ENCODE data around the gene HNRNPLL. TPM values are rescaled to one million over a fixed set of nuclear protein-coding genes. Genes with fewer than 3 reads are reported as not detected.
A peak's percentile ranks its signal among the peaks of the same experiment; 100 is the strongest.

Gene HNRNPLL
- total RNA-seq, 2 experiments from 2014 or later = 44.9 to 46.5 TPM

GRCh38 chr2:38571193-38571592 lies 31.5 kb downstream of the HNRNPLL start:
- ATAC-seq (ENCODE audit: poor library complexity) (peak; percentile 21), DNase-seq (peak in 1 of 14 experiments; percentile 20)
- H3K27ac Mint-ChIP-seq = no peak overlapping the region
- Histone ChIP-seq H3K36me3 (ENCODE audit: insufficient read depth, low read length) (peaks cover 80% of the 10 kb centered on the region), H3K9me3 (ENCODE audit: control insufficient read depth in 1 of 2, insufficient read depth in 1 of 2, low read length in 2 of 2) (no peaks in the 10 kb centered on the region), H3K27ac (ENCODE audit: low read depth in 1 of 2, low read length in 2 of 2) (no peak overlapping the region), H3K4me1 (ENCODE audit: insufficient read depth, low read length) (no peaks in the 10 kb centered on the region), H3K4me3 (ENCODE audit: low read length) (no peak overlapping the region), H3K27me3 (ENCODE audit: control insufficient read depth in 1 of 2, insufficient read depth in 2 of 2, low read length in 2 of 2) (no peaks in the 10 kb centered on the region)
- CTCF ChIA-PET = no interaction called here
- intact Hi-C loops (cut with DNase I, micrococcal nuclease) = no loop called here
- H3K4me1 Mint-ChIP-seq (ENCODE audit: low read depth) = peaks cover 5% of the 10 kb centered on the region
- no peaks in the 10 kb centered on the region for H3K9me3 Mint-ChIP-seq
- TF ChIP-seq, protein P1, sequence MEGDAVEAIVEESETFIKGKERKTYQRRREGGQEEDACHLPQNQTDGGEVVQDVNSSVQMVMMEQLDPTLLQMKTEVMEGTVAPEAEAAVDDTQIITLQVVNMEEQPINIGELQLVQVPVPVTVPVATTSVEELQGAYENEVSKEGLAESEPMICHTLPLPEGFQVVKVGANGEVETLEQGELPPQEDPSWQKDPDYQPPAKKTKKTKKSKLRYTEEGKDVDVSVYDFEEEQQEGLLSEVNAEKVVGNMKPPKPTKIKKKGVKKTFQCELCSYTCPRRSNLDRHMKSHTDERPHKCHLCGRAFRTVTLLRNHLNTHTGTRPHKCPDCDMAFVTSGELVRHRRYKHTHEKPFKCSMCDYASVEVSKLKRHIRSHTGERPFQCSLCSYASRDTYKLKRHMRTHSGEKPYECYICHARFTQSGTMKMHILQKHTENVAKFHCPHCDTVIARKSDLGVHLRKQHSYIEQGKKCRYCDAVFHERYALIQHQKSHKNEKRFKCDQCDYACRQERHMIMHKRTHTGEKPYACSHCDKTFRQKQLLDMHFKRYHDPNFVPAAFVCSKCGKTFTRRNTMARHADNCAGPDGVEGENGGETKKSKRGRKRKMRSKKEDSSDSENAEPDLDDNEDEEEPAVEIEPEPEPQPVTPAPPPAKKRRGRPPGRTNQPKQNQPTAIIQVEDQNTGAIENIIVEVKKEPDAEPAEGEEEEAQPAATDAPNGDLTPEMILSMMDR (IDR thresholded peaks at IDR 0.05) = no peak
- POLR2A ChIA-PET = interaction anchor here (0.7 to 2.0 kb wide), 2 partner anchors 180 to 794 kb away, joined by 3 to 8 read pairs; partner anchors contain the start of gene SRSF7
- H3K4me3 Mint-ChIP-seq = no peak overlapping the region
- H3K36me3 Mint-ChIP-seq (ENCODE audit: low read depth) = peaks cover 81% of the 10 kb centered on the region
- no peaks in the 10 kb centered on the region for H3K27me3 Mint-ChIP-seq

- H3K27ac Mint-ChIP-seq = no peak overlapping the region
- TF ChIP-seq, protein P1 (IDR thresholded peaks at IDR 0.05) = no peak
- no peaks in the 10 kb centered on the region for H3K27me3 ChIP-seq (ENCODE audit: control insufficient read depth in 1 of 2, insufficient read depth in 2 of 2, low read length in 2 of 2)
- H3K9me3 ChIP-seq (ENCODE audit: control insufficient read depth in 1 of 2, insufficient read depth in 1 of 2, low read length in 2 of 2) = no peaks in the 10 kb centered on the region
- H3K36me3 Mint-ChIP-seq (ENCODE audit: low read depth) = peaks cover 82% of the 10 kb centered on the region
- H3K4me3 Mint-ChIP-seq = no peak overlapping the region
- POLR2A ChIA-PET = interaction anchor here (1.1 to 3.4 kb wide), 2 partner anchors 8 to 182 kb away, joined by 3 to 14 read pairs; partner anchors contain the start of gene SRSF7
- CTCF ChIA-PET = no interaction called here
- no peak overlapping the region for H3K27ac ChIP-seq (ENCODE audit: low read depth in 1 of 2, low read length in 2 of 2)
- peaks cover 85% of the 10 kb centered on the region for H3K36me3 ChIP-seq (ENCODE audit: insufficient read depth, low read length)
- DNase-seq (no peak), ATAC-seq (ENCODE audit: poor library complexity) (no peak)
- no peaks in the 10 kb centered on the region for H3K4me1 ChIP-seq (ENCODE audit: insufficient read depth, low read length)
- no peak overlapping the region for H3K4me3 ChIP-seq (ENCODE audit: low read length)
- H3K4me1 Mint-ChIP-seq (ENCODE audit: low read depth) = peaks cover 5% of the 10 kb centered on the region
- H3K27me3 Mint-ChIP-seq = no peaks in the 10 kb centered on the region
- H3K9me3 Mint-ChIP-seq = no peaks in the 10 kb centered on the region
- intact Hi-C loops (cut with DNase I, micrococcal nuclease) = no loop called here
Observed at GRCh38 chr2:38568724-38569436, 33.8 kb downstream of the HNRNPLL start.

DNA sequence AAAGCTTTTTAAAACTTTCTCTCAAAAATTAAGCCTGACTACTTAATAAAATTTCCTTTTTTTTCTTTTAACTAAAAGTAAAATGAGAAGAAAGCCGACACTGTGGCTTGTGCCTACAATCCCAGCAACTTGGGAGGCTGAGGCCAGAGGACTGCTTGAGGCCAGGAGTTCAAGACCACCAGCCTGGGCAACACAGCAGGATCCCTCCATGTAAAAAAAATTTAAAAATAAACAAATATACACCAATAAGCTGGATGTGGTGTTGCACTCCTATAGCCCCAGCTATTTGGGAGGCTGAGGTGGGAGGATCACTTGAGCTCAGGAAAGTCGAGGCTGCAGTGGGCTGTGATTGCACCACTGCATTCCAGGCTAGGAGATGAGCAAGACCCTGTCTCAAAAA lies 37.4 kb downstream of the HNRNPLL start:
- H3K4me3 ChIP-seq (ENCODE audit: low read length) = no peak overlapping the region
- CTCF ChIA-PET = no interaction called here
- H3K4me1 Mint-ChIP-seq (ENCODE audit: low read depth) = no peaks in the 10 kb centered on the region
- no peak overlapping the region for H3K4me3 Mint-ChIP-seq
- H3K36me3 ChIP-seq (ENCODE audit: insufficient read depth, low read length) = peaks cover 70% of the 10 kb centered on the region
- no peaks in the 10 kb centered on the region for H3K4me1 ChIP-seq (ENCODE audit: insufficient read depth, low read length)
- H3K27ac Mint-ChIP-seq = no peak overlapping the region
- intact Hi-C loops (cut with DNase I, micrococcal nuclease) = no loop called here
- POLR2A ChIA-PET = interaction anchor here (0.6 to 2.6 kb wide), 3 partner anchors 38 to 186 kb away, joined by 3 to 14 read pairs (median 4); partner anchors contain the start of gene SRSF7
- peaks cover 72% of the 10 kb centered on the region for H3K36me3 Mint-ChIP-seq (ENCODE audit: low read depth)
- DNase-seq = no peak
- no peaks in the 10 kb centered on the region for H3K27me3 ChIP-seq (ENCODE audit: control insufficient read depth in 1 of 2, insufficient read depth in 2 of 2, low read length in 2 of 2)
- H3K9me3 ChIP-seq (ENCODE audit: control insufficient read depth in 1 of 2, insufficient read depth in 1 of 2, low read length in 2 of 2) = no peaks in the 10 kb centered on the region
- TF ChIP-seq, protein P1 (IDR thresholded peaks at IDR 0.05) = no peak
- ATAC-seq (ENCODE audit: poor library complexity) = no peak
- H3K27me3 Mint-ChIP-seq = no peaks in the 10 kb centered on the region
- H3K27ac ChIP-seq (ENCODE audit: low read depth in 1 of 2, low read length in 2 of 2) = no peak overlapping the region
- H3K9me3 Mint-ChIP-seq = no peaks in the 10 kb centered on the region
